H1 (cell line): ENCODE results near the gene SLC31A2. TPM values are rescaled to one million over a fixed set of nuclear protein-coding genes. Genes with fewer than 3 reads are reported as not detected.

Experiments used
- E2F6 ChIP-seq: IDR thresholded peaks from 2 replicates; pipeline ENCODE4 v1.6.1; 2012; ENCODE audit warnings: inconsistent platforms
- polyA plus RNA-seq, 7 experiments: library from polyadenylated mRNA; depleted of rRNA in 3 of 7; stranded (reverse) in 5 of 7; unstranded in 2 of 7; fragments of >200 nt in 5 of 7; fragments of 200-250 nt in 2 of 7; gene quantifications; 1 replicate in 5 of 7; 2 replicates in 1 of 7; 4 replicates in 1 of 7; pipeline versions ENCODE4 v1.2.1 to v1.2.3, GENCODE V29; 2011 to 2013; ENCODE audit warnings: missing spikeins in 2 of 7, mixed read lengths in 2 of 7
- total RNA-seq: library from RNA; stranded (reverse); fragmentation: NEBNext Ultra II Directional; extraction: Animal tissue kit (Norgen Biotek cat#: 25700); gene quantifications from 2 replicates; pipeline ENCODE4 v1.2.1, GENCODE V29; 2021
- TF ChIP-seq, protein P1 (sequence below), 3 experiments: IDR thresholded peaks; 1 replicate in 2 of 3; 2 replicates in 1 of 3; pipeline versions ENCODE4 v1.5.1 to v1.6.1; 2011; ENCODE audit warnings: low read length in 3 of 3, mild to moderate bottlenecking in 3 of 3, inconsistent platforms in 2 of 3, low read depth in 1 of 3, moderate library complexity in 1 of 3; ENCODE audit not compliant: insufficient read depth in 1 of 3; ENCODE audit errors: control extremely low read depth in 1 of 3

The SLC31A2 gene
- total and polyA plus RNA-seq, 2 of the 8 experiments (the other 6 are each of a cell fraction or from before 2014, with no cell fraction given) = 2.0 to 2.9 TPM

DNA sequence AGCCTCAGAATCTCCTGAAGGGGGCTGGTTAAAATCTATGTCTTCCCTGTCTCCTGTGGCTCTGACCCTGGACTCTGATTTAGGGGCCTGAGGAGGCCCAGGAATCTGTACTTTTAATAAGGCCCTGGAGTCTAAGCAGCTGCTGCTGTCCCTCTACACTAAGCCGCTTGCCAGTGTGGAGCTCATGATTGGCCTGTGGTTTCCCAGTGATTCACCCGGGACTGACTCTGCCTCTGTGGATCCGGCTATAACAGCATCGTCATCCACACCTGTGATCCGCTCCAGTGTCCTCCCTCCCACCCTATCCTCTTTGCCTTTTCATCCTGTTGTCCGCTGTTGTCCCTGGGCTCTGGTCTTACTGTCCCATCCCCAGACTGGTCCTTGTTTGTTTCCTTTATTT is 3.7 kb downstream of the SLC31A2 start (continued):
- TF ChIP-seq, protein P1, sequence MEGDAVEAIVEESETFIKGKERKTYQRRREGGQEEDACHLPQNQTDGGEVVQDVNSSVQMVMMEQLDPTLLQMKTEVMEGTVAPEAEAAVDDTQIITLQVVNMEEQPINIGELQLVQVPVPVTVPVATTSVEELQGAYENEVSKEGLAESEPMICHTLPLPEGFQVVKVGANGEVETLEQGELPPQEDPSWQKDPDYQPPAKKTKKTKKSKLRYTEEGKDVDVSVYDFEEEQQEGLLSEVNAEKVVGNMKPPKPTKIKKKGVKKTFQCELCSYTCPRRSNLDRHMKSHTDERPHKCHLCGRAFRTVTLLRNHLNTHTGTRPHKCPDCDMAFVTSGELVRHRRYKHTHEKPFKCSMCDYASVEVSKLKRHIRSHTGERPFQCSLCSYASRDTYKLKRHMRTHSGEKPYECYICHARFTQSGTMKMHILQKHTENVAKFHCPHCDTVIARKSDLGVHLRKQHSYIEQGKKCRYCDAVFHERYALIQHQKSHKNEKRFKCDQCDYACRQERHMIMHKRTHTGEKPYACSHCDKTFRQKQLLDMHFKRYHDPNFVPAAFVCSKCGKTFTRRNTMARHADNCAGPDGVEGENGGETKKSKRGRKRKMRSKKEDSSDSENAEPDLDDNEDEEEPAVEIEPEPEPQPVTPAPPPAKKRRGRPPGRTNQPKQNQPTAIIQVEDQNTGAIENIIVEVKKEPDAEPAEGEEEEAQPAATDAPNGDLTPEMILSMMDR (IDR thresholded peaks at IDR 0.05; ENCODE audit: control extremely low read depth in 1 of 3, insufficient read depth in 1 of 3, low read depth in 1 of 3, low read length in 3 of 3) = no peak
- no peak for TF ChIP-seq E2F6
